ENCODE results near the gene MYLIP. TPM values are rescaled to one million over a fixed set of nuclear protein-coding genes. Genes with fewer than 3 reads are reported as not detected.

Gene MYLIP
- total RNA-seq, 1 experiment from 2014 or later = 48.1 TPM

GRCh38 chr6:16149305-16149704, 20.4 kb downstream of the MYLIP start:
- no peaks in the 10 kb centered on the region for H3K9me3 Mint-ChIP-seq (ENCODE audit: unreplicated experiment)
- ChIA-PET CTCF (no interaction called here), POLR2A (interaction anchor here (1.4 kb wide), 1 partner anchor 20 kb away, joined by 7 read pairs; the partner anchor contains the start of gene MYLIP)
- no peak overlapping the region for H3K27ac Mint-ChIP-seq (ENCODE audit: unreplicated experiment)
- no peak for DNase-seq
- H3K27me3 Mint-ChIP-seq (ENCODE audit: insufficient read depth, unreplicated experiment) = no peaks in the 10 kb centered on the region
- BruUV-seq (replicated peaks) = no TSS peak
- Histone ChIP-seq H3K36me3 (ENCODE audit: control insufficient read depth, insufficient read depth, low read length) (peaks cover 6% of the 10 kb centered on the region), H3K4me1 (peaks cover 15% of the 10 kb centered on the region), H3K4me3 (ENCODE audit: low read depth, low read length) (no peak overlapping the region), H3K9me3 (no peaks in the 10 kb centered on the region), H3K27me3 (replicated peaks; ENCODE audit: control insufficient read depth, insufficient read depth, low read length) (no peaks in the 10 kb centered on the region)
- no peak overlapping the region for H3K4me3 Mint-ChIP-seq (ENCODE audit: unreplicated experiment)
- peaks cover 22% of the 10 kb centered on the region for H3K4me1 Mint-ChIP-seq (ENCODE audit: low read depth, unreplicated experiment)
- no peak for TF ChIP-seq CTCF (IDR thresholded peaks at IDR 0.05; ENCODE audit: insufficient read depth in 1 of 2, low read depth in 1 of 2, low read length in 1 of 2, severe bottlenecking in 1 of 2, unreplicated experiment in 1 of 2)
- H3K36me3 Mint-ChIP-seq (ENCODE audit: insufficient read depth, unreplicated experiment) = peaks cover 99% of the 10 kb centered on the region
- intact Hi-C loops (cut with micrococcal nuclease; ENCODE audit: unreplicated experiment) = no loop called here

GRCh38 chr6:16150098-16150497, 21.2 kb downstream of the MYLIP start:
- H3K27me3 ChIP-seq (replicated peaks; ENCODE audit: control insufficient read depth, insufficient read depth, low read length) = no peaks in the 10 kb centered on the region
- Mint-ChIP-seq H3K4me1 (ENCODE audit: low read depth, unreplicated experiment) (peaks cover 22% of the 10 kb centered on the region), H3K4me3 (ENCODE audit: unreplicated experiment) (no peak overlapping the region), H3K36me3 (ENCODE audit: insufficient read depth, unreplicated experiment) (peaks cover 99% of the 10 kb centered on the region), H3K27me3 (ENCODE audit: insufficient read depth, unreplicated experiment) (no peaks in the 10 kb centered on the region), H3K9me3 (ENCODE audit: unreplicated experiment) (no peaks in the 10 kb centered on the region), H3K27ac (ENCODE audit: unreplicated experiment) (peak overlapping the region; percentile 31)
- peaks cover 3% of the 10 kb centered on the region for H3K36me3 ChIP-seq (ENCODE audit: control insufficient read depth, insufficient read depth, low read length)
- DNase-seq = no peak
- H3K9me3 ChIP-seq = no peaks in the 10 kb centered on the region
- BruUV-seq (replicated peaks) = no TSS peak
- TF ChIP-seq CTCF (IDR thresholded peaks at IDR 0.05; ENCODE audit: insufficient read depth in 1 of 2, low read depth in 1 of 2, low read length in 1 of 2, severe bottlenecking in 1 of 2, unreplicated experiment in 1 of 2) = no peak
- ChIA-PET CTCF (no interaction called here), POLR2A (interaction anchor here (1.0 kb wide), 1 partner anchor 17 kb away, joined by 4 read pairs; no protein-coding TSS in a partner anchor)
- H3K4me1 ChIP-seq = peaks cover 15% of the 10 kb centered on the region
- intact Hi-C loops (cut with micrococcal nuclease; ENCODE audit: unreplicated experiment) = no loop called here
- H3K4me3 ChIP-seq (ENCODE audit: low read depth, low read length) = no peak overlapping the region

GRCh38 chr6:16153211-16153820, 24.4 kb downstream of the MYLIP start:
- Mint-ChIP-seq H3K9me3 (ENCODE audit: unreplicated experiment) (no peaks in the 10 kb centered on the region), H3K4me3 (ENCODE audit: unreplicated experiment) (no peak overlapping the region), H3K36me3 (ENCODE audit: insufficient read depth, unreplicated experiment) (peaks cover 70% of the 10 kb centered on the region), H3K27me3 (ENCODE audit: insufficient read depth, unreplicated experiment) (no peaks in the 10 kb centered on the region), H3K27ac (ENCODE audit: unreplicated experiment) (no peak overlapping the region), H3K4me1 (ENCODE audit: low read depth, unreplicated experiment) (peaks cover 20% of the 10 kb centered on the region)
- no peak for TF ChIP-seq CTCF (IDR thresholded peaks at IDR 0.05; ENCODE audit: insufficient read depth in 1 of 2, low read depth in 1 of 2, low read length in 1 of 2, severe bottlenecking in 1 of 2, unreplicated experiment in 1 of 2)
- ChIA-PET CTCF (interaction anchor here (0.6 to 0.9 kb wide), 2 partner anchors 24 to 30 kb away, joined by 3 read pairs; partner anchors contain the start of gene MYLIP), POLR2A (no interaction called here)
- Histone ChIP-seq H3K9me3 (peaks cover 3% of the 10 kb centered on the region; the same call in 1 of the 2 replicates), H3K36me3 (ENCODE audit: control insufficient read depth, insufficient read depth, low read length) (peaks cover 2% of the 10 kb centered on the region), H3K27me3 (replicated peaks; ENCODE audit: control insufficient read depth, insufficient read depth, low read length) (no peaks in the 10 kb centered on the region), H3K4me3 (ENCODE audit: low read depth, low read length) (no peak overlapping the region), H3K4me1 (peaks cover 9% of the 10 kb centered on the region)
- DNase-seq = no peak
- no TSS peak for BruUV-seq (replicated peaks)
- intact Hi-C loops (cut with micrococcal nuclease; ENCODE audit: unreplicated experiment) = no loop called here
